ENCODE results near the gene MFSD8.

DNA sequence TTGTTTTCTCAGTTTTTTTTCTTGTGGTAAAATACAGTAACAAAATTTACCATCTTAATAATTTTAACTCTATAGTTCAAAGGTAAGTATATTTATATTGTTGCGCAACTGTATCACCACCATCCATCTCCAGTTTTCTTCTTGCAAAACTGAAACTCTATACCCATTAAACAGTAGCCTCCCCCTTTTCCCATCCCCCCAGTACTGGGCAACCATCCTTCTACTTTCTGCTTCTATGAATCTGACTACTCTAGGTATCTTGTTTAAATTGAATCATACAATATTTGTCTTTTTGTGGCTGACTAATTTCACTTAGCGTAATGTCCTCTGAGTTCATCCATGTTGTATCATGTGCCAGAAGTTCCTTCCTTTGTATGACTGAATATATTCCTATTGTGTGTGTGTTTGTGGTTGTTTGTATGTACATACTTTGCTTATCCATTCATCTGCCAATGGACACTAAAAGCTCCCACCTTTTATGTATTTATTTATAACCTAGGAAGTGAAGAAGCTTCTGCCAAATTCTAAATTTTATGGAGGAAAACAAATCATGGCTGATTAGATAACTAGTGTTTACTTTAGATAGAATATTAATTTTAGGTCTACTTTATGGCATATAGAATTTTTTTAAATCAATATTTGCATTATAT, 10.3 kb upstream of the MFSD8 start:
- TF ChIP-seq POLR2A (IDR thresholded peaks at IDR 0.05; ENCODE audit: low read depth) = no peak
- TF ChIP-seq, protein P1, sequence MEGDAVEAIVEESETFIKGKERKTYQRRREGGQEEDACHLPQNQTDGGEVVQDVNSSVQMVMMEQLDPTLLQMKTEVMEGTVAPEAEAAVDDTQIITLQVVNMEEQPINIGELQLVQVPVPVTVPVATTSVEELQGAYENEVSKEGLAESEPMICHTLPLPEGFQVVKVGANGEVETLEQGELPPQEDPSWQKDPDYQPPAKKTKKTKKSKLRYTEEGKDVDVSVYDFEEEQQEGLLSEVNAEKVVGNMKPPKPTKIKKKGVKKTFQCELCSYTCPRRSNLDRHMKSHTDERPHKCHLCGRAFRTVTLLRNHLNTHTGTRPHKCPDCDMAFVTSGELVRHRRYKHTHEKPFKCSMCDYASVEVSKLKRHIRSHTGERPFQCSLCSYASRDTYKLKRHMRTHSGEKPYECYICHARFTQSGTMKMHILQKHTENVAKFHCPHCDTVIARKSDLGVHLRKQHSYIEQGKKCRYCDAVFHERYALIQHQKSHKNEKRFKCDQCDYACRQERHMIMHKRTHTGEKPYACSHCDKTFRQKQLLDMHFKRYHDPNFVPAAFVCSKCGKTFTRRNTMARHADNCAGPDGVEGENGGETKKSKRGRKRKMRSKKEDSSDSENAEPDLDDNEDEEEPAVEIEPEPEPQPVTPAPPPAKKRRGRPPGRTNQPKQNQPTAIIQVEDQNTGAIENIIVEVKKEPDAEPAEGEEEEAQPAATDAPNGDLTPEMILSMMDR (IDR thresholded peaks at IDR 0.05) = no peak
- TF ChIP-seq EP300 (IDR thresholded peaks at IDR 0.05) = no peak
